Liver (tissue), 9 donors: Measurements from ENCODE around the gene TFB2M. TPM values are rescaled to one million over a fixed set of nuclear protein-coding genes. Genes with fewer than 3 reads are reported as not detected.

ENCODE experiments used
- DNase-seq: peaks from one replicate; pipeline ENCODE4 v3.0.0-alpha.2; 2017; ENCODE audit warnings: low spot score
- H3K27ac ChIP-seq, 2 donors: one replicate each; pipeline ENCODE4 v1.7.0; 2013; ENCODE audit warnings: inconsistent platforms in 2 of 2, low read length in 2 of 2, control low read depth in 1 of 2, low read depth in 1 of 2, mild to moderate bottlenecking in 1 of 2
- H3K27me3 ChIP-seq, 4 donors: one replicate each; pipeline versions ENCODE4 v1.6.1 to v1.7.0; 2013; ENCODE audit warnings: low read length in 3 of 4, inconsistent platforms in 1 of 4, mild to moderate bottlenecking in 1 of 4, moderate library complexity in 1 of 4; ENCODE audit not compliant: control insufficient read depth in 4 of 4, insufficient read depth in 4 of 4
- H3K36me3 ChIP-seq, 4 donors: one replicate each; pipeline versions ENCODE4 v1.6.1 to v1.7.0; 2013; ENCODE audit warnings: low read length in 3 of 4, mild to moderate bottlenecking in 3 of 4, low read depth in 1 of 4, moderate library complexity in 1 of 4; ENCODE audit not compliant: control insufficient read depth in 4 of 4, insufficient read depth in 3 of 4
- H3K4me1 ChIP-seq, 4 donors: one replicate each; pipeline versions ENCODE4 v1.6.1 to v1.7.0; 2013; ENCODE audit warnings: low read length in 3 of 4, mild to moderate bottlenecking in 3 of 4, moderate library complexity in 1 of 4; ENCODE audit not compliant: control insufficient read depth in 4 of 4, insufficient read depth in 4 of 4
- H3K4me3 ChIP-seq, 3 donors: one replicate each; pipeline versions ENCODE4 v1.6.1 to v1.7.0; 2013; ENCODE audit warnings: low read length in 3 of 3, control low read depth in 1 of 3, low read depth in 1 of 3, mild to moderate bottlenecking in 1 of 3
- H3K9ac ChIP-seq, 2 donors: one replicate each; pipeline ENCODE4 v1.7.0; 2013; ENCODE audit warnings: low read length in 2 of 2, mild to moderate bottlenecking in 2 of 2, moderate library complexity in 2 of 2, control low read depth in 1 of 2, low read depth in 1 of 2
- H3K9me3 ChIP-seq, 4 donors: one replicate each; pipeline versions ENCODE4 v1.6.1 to v1.7.0; 2013; ENCODE audit warnings: low read length in 3 of 4; ENCODE audit not compliant: control insufficient read depth in 4 of 4
- CTCF ChIP-seq: fragments of 150-350 bp; IDR thresholded peaks from 2 replicates; pipeline ENCODE4 v1.5.1; 2017; ENCODE audit warnings: improper control_type of control experiment, low read depth, low read length; ENCODE audit not compliant: missing input control
- EGR1 ChIP-seq, 2 donors: IDR thresholded peaks; 2 replicates each; pipeline ENCODE4 v1.6.1; 2016 to 2018; ENCODE audit warnings: antibody characterized with exemption in 2 of 2, low read depth in 2 of 2
- FOXA1 ChIP-seq: IDR thresholded peaks from 2 replicates; pipeline ENCODE4 v1.6.1; 2016; ENCODE audit warnings: antibody characterized with exemption
- FOXA2 ChIP-seq: IDR thresholded peaks from 2 replicates; pipeline ENCODE4 v1.6.1; 2016; ENCODE audit warnings: antibody characterized with exemption
- HNF4A ChIP-seq, 2 donors: conservative IDR thresholded peaks; 2 replicates each; pipeline ENCODE4 v1.6.1; 2016; ENCODE audit warnings: antibody characterized with exemption in 2 of 2, mild to moderate bottlenecking in 2 of 2
- HNF4G ChIP-seq: IDR thresholded peaks from 2 replicates; pipeline ENCODE4 v1.6.1; 2016; ENCODE audit warnings: antibody characterized with exemption
- JUND ChIP-seq, 2 donors: IDR thresholded peaks; 2 replicates each; pipeline ENCODE4 v1.6.1; 2016; ENCODE audit warnings: antibody characterized with exemption in 2 of 2
- NR2F2 ChIP-seq: IDR thresholded peaks from 2 replicates; pipeline ENCODE4 v1.6.1; 2016; ENCODE audit warnings: antibody characterized with exemption
- RAD21 ChIP-seq, 2 donors: IDR thresholded peaks; 2 replicates each; pipeline ENCODE4 v1.6.1; 2016; ENCODE audit warnings: antibody characterized with exemption in 2 of 2, mild to moderate bottlenecking in 2 of 2
- REST ChIP-seq: IDR thresholded peaks from 2 replicates; pipeline ENCODE4 v1.6.1; 2016; ENCODE audit warnings: antibody characterized with exemption, mild to moderate bottlenecking
- RXRA ChIP-seq, 2 donors: IDR thresholded peaks; 2 replicates each; pipeline ENCODE4 v1.6.1; 2017 to 2018; ENCODE audit warnings: antibody characterized with exemption in 2 of 2, mild to moderate bottlenecking in 1 of 2
- SP1 ChIP-seq: IDR thresholded peaks from 2 replicates; pipeline ENCODE4 v1.6.1; 2018; ENCODE audit warnings: antibody characterized with exemption, mild to moderate bottlenecking
- TAF1 ChIP-seq: conservative IDR thresholded peaks from 2 replicates; pipeline ENCODE4 v1.6.1; 2016; ENCODE audit warnings: antibody characterized with exemption, mild to moderate bottlenecking
- YY1 ChIP-seq: IDR thresholded peaks from 2 replicates; pipeline ENCODE4 v1.6.1; 2016; ENCODE audit warnings: antibody characterized with exemption, mild to moderate bottlenecking
- whole genome bisulfite sequencing: extraction: QIAGEN DNeasy Blood & Tissue Kit; methylation state at CpG from one replicate; pipeline ENCODE4 v1.1.7; 2013; 5-methylcytosine and 5-hydroxymethylcytosine counted together
- polyA plus RNA-seq, 2 donors: library from polyadenylated mRNA; stranded (reverse) in 1 of 2; unstranded in 1 of 2; fragments of 200-250 nt in 1 of 2; fragments of >200 nt in 1 of 2; fragmentation: Nextera tagmentation in 1 of 2; extraction: Ambion mirVana in 1 of 2; gene quantifications; one replicate each; pipeline versions ENCODE4 v1.2.1 to v1.2.3, GENCODE V29; 2013 to 2015
- total RNA-seq, 2 donors: library from RNA; depleted of rRNA; stranded (reverse); fragments of >200 nt; gene quantifications; one replicate each; pipeline ENCODE4 v1.2.3, GENCODE V29; 2014
- TF ChIP-seq, protein P1 (sequence below): IDR thresholded peaks from 2 replicates; pipeline ENCODE4 v1.6.1; 2016; ENCODE audit warnings: antibody characterized with exemption
- TF ChIP-seq, protein P2 (sequence below): IDR thresholded peaks from 2 replicates; pipeline ENCODE4 v1.6.1; 2016; ENCODE audit warnings: antibody characterized with exemption
- TF ChIP-seq, protein P3 (sequence below): IDR thresholded peaks from 2 replicates; pipeline ENCODE4 v1.6.1; 2016; ENCODE audit warnings: antibody characterized with exemption
- donor health status: healthy.
- donor health status: healthy.
- donor health status: healthy.
- donor health status: healthy.
- donor health status: healthy.

TFB2M gene
- total and polyA plus RNA-seq, 4 donors, result 15.0 to 26.4 (median 23.5) TPM

DNA sequence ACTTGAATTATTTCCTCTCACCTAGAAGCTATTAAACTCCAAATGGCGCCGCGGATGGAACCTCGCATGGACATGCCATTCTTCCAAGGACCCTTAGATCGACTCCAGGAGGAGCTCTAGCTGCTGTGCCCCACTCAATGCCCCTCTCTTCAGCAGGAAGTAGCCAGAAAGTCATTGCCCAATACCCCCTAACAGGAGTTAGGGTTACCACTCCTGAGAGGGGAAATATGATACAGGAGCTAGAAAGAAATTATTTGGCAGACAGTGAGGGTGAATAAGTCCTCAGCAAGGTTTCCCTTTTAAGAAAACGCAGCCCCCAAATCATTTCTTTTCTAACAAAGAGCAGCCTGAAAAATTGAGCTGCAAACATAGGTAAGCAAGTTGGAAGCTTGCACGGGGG lies 28.6 kb downstream of the TFB2M start:
- H3K4me1 ChIP-seq, result no peaks in the 10 kb centered on the region
- H3K36me3 ChIP-seq, result peaks cover 11 to 26% (median 17%) of the 10 kb centered on the region in 4 donors
- no peak overlapping the region for H3K4me3 ChIP-seq
- no peaks in the 10 kb centered on the region for H3K27me3 ChIP-seq
- no peak for DNase-seq
- H3K9me3 ChIP-seq, result peaks cover 0 to 2% (median 0%) of the 10 kb centered on the region in 4 donors
- no peak for TF ChIP-seq FOXA2
- TF ChIP-seq JUND (IDR thresholded peaks at IDR 0.05), result no peak
- TF ChIP-seq NR2F2, result no peak
- no peak for TF ChIP-seq REST
- TF ChIP-seq, protein P1, sequence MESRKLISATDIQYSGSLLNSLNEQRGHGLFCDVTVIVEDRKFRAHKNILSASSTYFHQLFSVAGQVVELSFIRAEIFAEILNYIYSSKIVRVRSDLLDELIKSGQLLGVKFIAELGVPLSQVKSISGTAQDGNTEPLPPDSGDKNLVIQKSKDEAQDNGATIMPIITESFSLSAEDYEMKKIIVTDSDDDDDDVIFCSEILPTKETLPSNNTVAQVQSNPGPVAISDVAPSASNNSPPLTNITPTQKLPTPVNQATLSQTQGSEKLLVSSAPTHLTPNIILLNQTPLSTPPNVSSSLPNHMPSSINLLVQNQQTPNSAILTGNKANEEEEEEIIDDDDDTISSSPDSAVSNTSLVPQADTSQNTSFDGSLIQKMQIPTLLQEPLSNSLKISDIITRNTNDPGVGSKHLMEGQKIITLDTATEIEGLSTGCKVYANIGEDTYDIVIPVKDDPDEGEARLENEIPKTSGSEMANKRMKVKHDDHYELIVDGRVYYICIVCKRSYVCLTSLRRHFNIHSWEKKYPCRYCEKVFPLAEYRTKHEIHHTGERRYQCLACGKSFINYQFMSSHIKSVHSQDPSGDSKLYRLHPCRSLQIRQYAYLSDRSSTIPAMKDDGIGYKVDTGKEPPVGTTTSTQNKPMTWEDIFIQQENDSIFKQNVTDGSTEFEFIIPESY, result no peak
- TF ChIP-seq FOXA1, result no peak
- TF ChIP-seq SP1, result no peak
- TF ChIP-seq HNF4G, result no peak
- TF ChIP-seq, protein P2, sequence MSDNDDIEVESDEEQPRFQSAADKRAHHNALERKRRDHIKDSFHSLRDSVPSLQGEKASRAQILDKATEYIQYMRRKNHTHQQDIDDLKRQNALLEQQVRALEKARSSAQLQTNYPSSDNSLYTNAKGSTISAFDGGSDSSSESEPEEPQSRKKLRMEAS, result no peak
- TF ChIP-seq YY1, result no peak
- no peak for TF ChIP-seq RXRA (IDR thresholded peaks at IDR 0.05)
- WGBS, result 82% methylated on average over 7 of the region's 7 CpGs
- H3K27ac ChIP-seq, result no peak overlapping the region
- no peak overlapping the region for H3K9ac ChIP-seq

DNA sequence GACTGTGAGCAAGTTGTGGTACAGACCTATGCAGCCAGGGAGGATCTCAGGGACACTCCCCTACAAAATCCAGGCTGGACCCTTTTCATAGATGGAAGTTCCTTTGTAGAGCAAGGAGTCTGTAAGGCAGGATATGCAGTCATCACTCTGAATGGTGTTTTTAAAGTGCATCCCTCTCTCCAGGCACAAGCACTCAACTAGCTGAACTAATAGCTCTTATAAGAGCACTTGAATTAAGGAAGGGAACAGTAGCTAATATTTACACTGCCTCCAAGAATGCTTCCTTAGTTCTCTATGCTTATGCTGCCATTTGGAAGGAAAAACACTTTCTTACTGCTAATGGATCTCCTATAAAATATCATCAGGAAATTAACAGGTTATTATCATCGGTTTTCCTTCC lies 31.9 kb downstream of the TFB2M start:
- WGBS, result 82% methylated on average over 1 of the region's 1 CpG
- TF ChIP-seq HNF4G (no peak), EGR1 (IDR thresholded peaks at IDR 0.05; ENCODE audit: low read depth in 2 of 2) (no peak), YY1 (no peak), REST (no peak), TAF1 (no peak), RAD21 (IDR thresholded peaks at IDR 0.05) (no peak), HNF4A (conservative IDR thresholded peaks at IDR 0.05) (no peak), SP1 (no peak), CTCF (no peak)
- TF ChIP-seq, protein P1, result no peak
- TF ChIP-seq, protein P3, sequence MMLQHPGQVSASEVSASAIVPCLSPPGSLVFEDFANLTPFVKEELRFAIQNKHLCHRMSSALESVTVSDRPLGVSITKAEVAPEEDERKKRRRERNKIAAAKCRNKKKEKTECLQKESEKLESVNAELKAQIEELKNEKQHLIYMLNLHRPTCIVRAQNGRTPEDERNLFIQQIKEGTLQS, result no peak
- TF ChIP-seq, protein P2, result no peak
- Histone ChIP-seq H3K9ac (no peak overlapping the region), H3K4me3 (no peak overlapping the region), H3K27ac (no peak overlapping the region), H3K27me3 (no peaks in the 10 kb centered on the region), H3K9me3 (peaks cover 0 to 16% (median 6%) of the 10 kb centered on the region in 4 donors), H3K36me3 (peaks cover 0 to 6% (median 3%) of the 10 kb centered on the region in 4 donors), H3K4me1 (no peaks in the 10 kb centered on the region)
- no peak for DNase-seq
